ENCODE data around the gene ADGRD2.

ADGRD2 gene

GRCh38 chr9:124437086-124437485 lies 13.2 kb upstream of the ADGRD2 start:
- DNase-seq, result no peak

GRCh38 chr9:124438091-124438490 lies 12.2 kb upstream of the ADGRD2 start:
- no peak for DNase-seq

GRCh38 chr9:124439086-124439485 lies 11.2 kb upstream of the ADGRD2 start:
- no peak for DNase-seq

- no peak for DNase-seq
Observed at GRCh38 chr9:124439686-124440243, 10.5 kb upstream of the ADGRD2 start.

- DNase-seq, result no peak
Observed at GRCh38 chr9:124440786-124441185, 9.5 kb upstream of the ADGRD2 start.

GRCh38 chr9:124441291-124441690 lies 9.0 kb upstream of the ADGRD2 start:
- no peak for DNase-seq

- DNase-seq, result no peak
Observed at GRCh38 chr9:124442379-124442778, 7.9 kb upstream of the ADGRD2 start.

GRCh38 chr9:124442826-124443225 lies 7.4 kb upstream of the ADGRD2 start:
- DNase-seq, result no peak

GRCh38 chr9:124443625-124444024 lies 6.6 kb upstream of the ADGRD2 start:
- DNase-seq, result no peak

- no peak for DNase-seq
Observed at GRCh38 chr9:124444166-124444565, 6.1 kb upstream of the ADGRD2 start.

GRCh38 chr9:124447297-124447661 lies 3.0 kb upstream of the ADGRD2 start:
- DNase-seq, result no peak

- DNase-seq, result no peak
Observed at GRCh38 chr9:124448019-124448418, 2.2 kb upstream of the ADGRD2 start.

GRCh38 chr9:124449381-124450151 lies 685 bp upstream of the ADGRD2 start:
- no peak for DNase-seq

GRCh38 chr9:124450931-124451661 lies 845 bp downstream of the ADGRD2 start:
- no peak for DNase-seq

GRCh38 chr9:124452326-124452725 lies 2.1 kb downstream of the ADGRD2 start:
- no peak for DNase-seq

- no peak for DNase-seq
Observed at GRCh38 chr9:124452841-124453585, 2.8 kb downstream of the ADGRD2 start.

- no peak for DNase-seq
Observed at GRCh38 chr9:124453586-124454191, 3.4 kb downstream of the ADGRD2 start.

GRCh38 chr9:124454296-124454695 lies 4.0 kb downstream of the ADGRD2 start:
- no peak for DNase-seq

GRCh38 chr9:124454791-124455443 lies 4.7 kb downstream of the ADGRD2 start:
- no peak for DNase-seq

GRCh38 chr9:124455820-124456219 lies 5.6 kb downstream of the ADGRD2 start:
- no peak for DNase-seq

GRCh38 chr9:124456341-124457078 lies 6.3 kb downstream of the ADGRD2 start:
- no peak for DNase-seq
